ENCODE measurements around the gene KIF21A. TPM values are rescaled to one million over a fixed set of nuclear protein-coding genes. Genes with fewer than 3 reads are reported as not detected.

Gene KIF21A
- total and polyA plus RNA-seq, 12 donors: 5.8 to 29.7 (median 11.0) TPM

DNA sequence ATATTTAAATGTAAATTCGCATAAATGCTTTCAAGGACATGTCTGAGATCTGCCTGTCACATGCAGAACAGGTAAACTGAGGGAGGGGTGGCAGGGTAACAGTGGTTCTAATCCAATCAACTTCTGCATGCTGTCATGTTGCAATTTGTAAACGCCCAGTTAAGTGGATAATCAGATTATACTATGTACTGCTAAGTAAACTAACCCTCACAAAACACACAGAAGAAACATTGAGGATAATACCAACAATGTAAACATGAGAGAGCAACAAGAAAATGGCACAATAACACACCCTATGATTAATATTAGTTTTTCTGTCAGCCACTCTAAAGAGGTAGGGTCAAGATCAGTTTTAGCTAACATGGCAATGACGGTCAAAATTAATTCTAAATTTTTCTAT lies 123.7 kb downstream of the KIF21A start:
- TF ChIP-seq, protein P1, sequence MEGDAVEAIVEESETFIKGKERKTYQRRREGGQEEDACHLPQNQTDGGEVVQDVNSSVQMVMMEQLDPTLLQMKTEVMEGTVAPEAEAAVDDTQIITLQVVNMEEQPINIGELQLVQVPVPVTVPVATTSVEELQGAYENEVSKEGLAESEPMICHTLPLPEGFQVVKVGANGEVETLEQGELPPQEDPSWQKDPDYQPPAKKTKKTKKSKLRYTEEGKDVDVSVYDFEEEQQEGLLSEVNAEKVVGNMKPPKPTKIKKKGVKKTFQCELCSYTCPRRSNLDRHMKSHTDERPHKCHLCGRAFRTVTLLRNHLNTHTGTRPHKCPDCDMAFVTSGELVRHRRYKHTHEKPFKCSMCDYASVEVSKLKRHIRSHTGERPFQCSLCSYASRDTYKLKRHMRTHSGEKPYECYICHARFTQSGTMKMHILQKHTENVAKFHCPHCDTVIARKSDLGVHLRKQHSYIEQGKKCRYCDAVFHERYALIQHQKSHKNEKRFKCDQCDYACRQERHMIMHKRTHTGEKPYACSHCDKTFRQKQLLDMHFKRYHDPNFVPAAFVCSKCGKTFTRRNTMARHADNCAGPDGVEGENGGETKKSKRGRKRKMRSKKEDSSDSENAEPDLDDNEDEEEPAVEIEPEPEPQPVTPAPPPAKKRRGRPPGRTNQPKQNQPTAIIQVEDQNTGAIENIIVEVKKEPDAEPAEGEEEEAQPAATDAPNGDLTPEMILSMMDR (IDR thresholded peaks at IDR 0.05): no peak
- TF ChIP-seq POLR2A (IDR thresholded peaks at IDR 0.05): no peak
- no peak overlapping the region for H3K4me3 ChIP-seq
- no peak for DNase-seq
- H3K9me3 ChIP-seq (replicated peaks in 1 of 3): no peaks in the 10 kb centered on the region
- 84 to 89% (median 87%) methylated on average over 3 of the region's 3 CpGs for WGBS, 4 donors
- no peaks in the 10 kb centered on the region for H3K36me3 ChIP-seq (replicated peaks in 1 of 2)
- H3K27ac ChIP-seq: no peak overlapping the region
- intact Hi-C loops (cut with DNase I): loop anchor here in 1 of 2 donors (10.0 kb wide), 1 partner anchor 376 kb away; no protein-coding TSS in a partner anchor
- no peaks in the 10 kb centered on the region for H3K4me1 ChIP-seq (replicated peaks in 1 of 2)
- no peaks in the 10 kb centered on the region for H3K27me3 ChIP-seq

DNA sequence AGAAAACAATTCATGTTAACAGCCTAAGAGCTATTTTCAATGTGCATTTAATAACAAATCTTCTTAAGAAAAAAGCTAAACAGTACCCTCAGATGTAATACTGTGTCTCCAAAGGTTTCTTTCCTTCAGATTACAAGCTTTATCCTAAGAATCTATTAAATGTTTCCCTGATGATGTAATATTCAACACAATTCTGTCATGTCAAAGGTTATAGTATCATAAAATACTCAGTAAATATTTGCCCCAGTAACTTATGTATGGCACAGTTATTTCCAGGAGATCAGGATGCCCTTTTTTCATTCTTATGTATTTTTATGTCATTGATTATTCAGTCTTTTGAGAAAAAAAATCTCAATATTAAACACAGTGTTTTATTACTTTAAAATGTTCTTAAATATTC lies 128.4 kb downstream of the KIF21A start:
- no peaks in the 10 kb centered on the region for H3K9me3 ChIP-seq (replicated peaks in 1 of 3)
- no peaks in the 10 kb centered on the region for H3K36me3 ChIP-seq (replicated peaks in 1 of 2)
- H3K4me3 ChIP-seq: no peak overlapping the region
- H3K27ac ChIP-seq: no peak overlapping the region
- TF ChIP-seq, protein P1 (IDR thresholded peaks at IDR 0.05): no peak
- TF ChIP-seq POLR2A (IDR thresholded peaks at IDR 0.05): no peak
- H3K4me1 ChIP-seq (replicated peaks in 1 of 2): no peaks in the 10 kb centered on the region
- intact Hi-C loops (cut with DNase I): loop anchor here in 1 of 2 donors (10.0 kb wide), 1 partner anchor 380 kb away; no protein-coding TSS in a partner anchor
- no peaks in the 10 kb centered on the region for H3K27me3 ChIP-seq
- no peak for DNase-seq

DNA sequence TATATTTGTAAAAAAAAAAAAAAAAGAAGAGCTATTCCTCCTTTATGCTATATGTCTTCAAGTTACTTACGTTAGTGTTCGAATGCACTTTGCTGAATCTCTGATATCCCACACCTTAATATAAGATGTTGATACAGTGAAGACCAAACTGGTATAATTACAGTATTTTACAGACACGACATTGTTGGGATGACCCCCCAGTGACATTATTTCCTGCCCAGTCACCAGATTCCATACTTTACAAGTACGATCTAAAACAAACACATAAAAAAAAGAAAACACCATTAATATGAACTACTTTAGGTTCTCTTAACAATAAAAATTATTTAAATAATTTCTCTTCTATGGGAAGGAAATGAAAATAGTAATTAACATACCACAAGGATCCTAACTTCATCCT lies 133.4 kb downstream of the KIF21A start:
- no peak overlapping the region for H3K4me3 ChIP-seq
- no peak for DNase-seq
- WGBS, 4 donors: 82 to 88% (median 85%) methylated on average over 4 of the region's 4 CpGs
- H3K27me3 ChIP-seq: no peaks in the 10 kb centered on the region
- no peaks in the 10 kb centered on the region for H3K4me1 ChIP-seq (replicated peaks in 1 of 2)
- H3K27ac ChIP-seq: no peak overlapping the region
- peaks cover 0 to 11% (median 0%) of the 10 kb centered on the region in 3 donors for H3K9me3 ChIP-seq (replicated peaks in 1 of 3)
- H3K36me3 ChIP-seq (replicated peaks in 1 of 2): no peaks in the 10 kb centered on the region
- TF ChIP-seq, protein P1 (IDR thresholded peaks at IDR 0.05): no peak
- TF ChIP-seq POLR2A (IDR thresholded peaks at IDR 0.05): no peak
- intact Hi-C loops (cut with DNase I): no loop called here

DNA sequence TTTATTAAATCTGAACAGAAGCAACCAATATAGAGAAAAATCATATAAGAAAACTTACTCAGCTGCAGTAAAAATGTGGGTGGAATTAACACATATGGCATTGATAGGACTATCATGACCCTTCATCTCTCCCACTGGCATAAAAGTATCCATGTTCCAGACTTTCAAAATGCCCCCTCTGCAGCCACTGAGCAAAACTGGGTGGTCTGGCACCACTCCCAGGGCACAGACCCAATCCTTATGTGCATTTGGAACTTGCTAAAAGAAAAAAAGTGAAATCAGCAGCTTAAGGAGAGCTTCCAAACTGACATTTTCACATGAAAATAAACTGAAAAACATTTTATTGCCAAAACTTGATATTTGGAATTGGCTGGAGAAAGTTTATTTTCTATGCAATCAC lies 141.5 kb downstream of the KIF21A start:
- DNase-seq: no peak
- Histone ChIP-seq H3K4me3 (no peak overlapping the region), H3K4me1 (replicated peaks in 1 of 2) (no peaks in the 10 kb centered on the region), H3K36me3 (replicated peaks in 1 of 2) (no peaks in the 10 kb centered on the region), H3K27ac (no peak overlapping the region), H3K9me3 (replicated peaks in 1 of 3) (peaks cover 0 to 5% (median 0%) of the 10 kb centered on the region in 3 donors), H3K27me3 (no peaks in the 10 kb centered on the region)
- no peak for TF ChIP-seq POLR2A (IDR thresholded peaks at IDR 0.05)
- TF ChIP-seq, protein P1 (IDR thresholded peaks at IDR 0.05): no peak
- intact Hi-C loops (cut with DNase I): no loop called here
